Measurements from ENCODE around the gene RNASE13.

Gene RNASE13

GRCh38 chr14:21034707-21035106 is at the start of gene RNASE13:
Gene RNASE13, minus strand, starts transcription at chr14:21034807. Its CDS starts 519 bp downstream, at chr14:21034288.
- DNase-seq (ENCODE audit: low spot score) = no peak

GRCh38 chr14:21084396-21084795 is 49.8 kb upstream of the RNASE13 start:
- no peak for DNase-seq (ENCODE audit: low spot score)

DNA sequence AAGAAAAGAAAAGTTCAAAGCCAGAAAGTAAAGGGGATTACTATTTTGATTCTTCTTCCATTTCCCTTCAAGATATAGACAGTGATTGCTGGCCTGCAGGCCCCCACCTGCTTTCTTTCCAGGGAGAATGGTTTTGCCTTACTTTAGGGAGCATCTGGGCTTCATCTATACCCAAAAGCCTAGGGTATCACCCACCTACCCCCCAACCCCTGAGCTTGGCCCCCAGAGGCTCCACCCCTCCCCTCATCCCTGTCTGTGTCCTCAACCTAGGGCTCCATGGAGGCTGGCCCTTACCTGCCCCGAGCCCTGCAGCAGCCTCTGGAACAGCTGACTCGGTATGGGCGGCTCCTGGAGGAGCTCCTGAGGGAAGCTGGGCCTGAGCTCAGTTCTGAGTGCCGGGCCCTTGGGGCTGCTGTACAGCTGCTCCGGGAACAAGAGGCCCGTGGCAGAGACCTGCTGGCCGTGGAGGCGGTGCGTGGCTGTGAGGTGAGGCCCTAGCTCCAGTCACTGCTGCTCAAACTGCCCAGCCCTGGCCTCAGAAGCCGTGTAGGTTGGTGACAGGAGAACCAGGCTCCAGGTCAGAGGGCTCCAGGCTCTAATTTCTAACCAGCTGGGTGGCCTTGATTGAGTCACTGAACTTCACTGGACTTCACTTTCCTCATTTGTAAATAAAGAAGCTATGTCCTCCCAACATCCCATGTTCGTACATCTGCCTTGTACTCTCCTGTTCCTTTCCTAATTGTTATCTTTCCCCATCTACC is 49.1 kb upstream of the RNASE13 start:
- DNase-seq (ENCODE audit: low spot score) = no peak

DNA sequence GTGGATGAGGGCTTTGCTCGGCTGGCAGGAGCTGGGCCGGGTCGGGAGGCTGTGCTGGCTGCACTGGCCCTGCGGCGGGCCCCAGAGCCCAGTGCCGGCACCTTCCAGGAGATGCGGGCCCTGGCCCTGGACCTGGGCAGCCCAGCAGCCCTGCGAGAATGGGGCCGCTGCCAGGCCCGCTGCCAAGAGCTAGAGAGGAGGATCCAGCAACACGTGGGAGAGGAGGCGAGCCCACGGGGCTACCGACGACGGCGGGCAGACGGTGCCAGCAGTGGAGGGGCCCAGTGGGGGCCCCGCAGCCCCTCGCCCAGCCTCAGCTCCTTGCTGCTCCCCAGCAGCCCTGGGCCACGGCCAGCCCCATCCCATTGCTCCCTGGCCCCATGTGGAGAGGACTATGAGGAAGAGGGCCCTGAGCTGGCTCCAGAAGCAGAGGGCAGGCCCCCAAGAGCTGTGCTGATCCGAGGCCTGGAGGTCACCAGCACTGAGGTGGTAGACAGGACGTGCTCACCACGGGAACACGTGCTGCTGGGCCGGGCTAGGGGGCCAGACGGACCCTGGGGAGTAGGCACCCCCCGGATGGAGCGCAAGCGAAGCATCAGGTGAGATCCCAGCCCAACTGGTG is 47.0 kb upstream of the RNASE13 start:
- DNase-seq (ENCODE audit: low spot score) = no peak

- no peak for DNase-seq (ENCODE audit: low spot score)
Measured at GRCh38 chr14:21078726-21079125, 44.1 kb upstream of the RNASE13 start.

DNA sequence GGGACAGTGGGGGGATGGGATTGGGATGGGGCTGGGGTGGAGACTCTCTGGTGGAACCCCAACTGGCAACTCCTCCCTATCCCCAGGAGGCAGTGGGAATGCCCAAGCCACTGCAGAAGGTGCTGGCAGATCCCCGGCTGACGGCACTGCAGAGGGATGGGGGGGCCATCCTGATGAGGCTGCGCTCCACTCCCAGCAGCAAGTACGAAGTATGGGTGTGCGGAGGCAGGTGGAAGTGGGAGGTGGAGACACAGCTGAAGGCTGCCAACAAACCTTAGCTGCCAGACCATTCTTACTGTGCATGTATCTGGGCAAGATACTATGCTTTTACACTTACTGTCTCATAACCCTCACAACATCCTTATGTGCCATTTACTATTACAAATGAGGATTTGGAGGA is 43.7 kb upstream of the RNASE13 start:
- no peak for DNase-seq (ENCODE audit: low spot score)

GRCh38 chr14:21077672-21078071 is 43.1 kb upstream of the RNASE13 start:
- DNase-seq (ENCODE audit: low spot score) = no peak

DNA sequence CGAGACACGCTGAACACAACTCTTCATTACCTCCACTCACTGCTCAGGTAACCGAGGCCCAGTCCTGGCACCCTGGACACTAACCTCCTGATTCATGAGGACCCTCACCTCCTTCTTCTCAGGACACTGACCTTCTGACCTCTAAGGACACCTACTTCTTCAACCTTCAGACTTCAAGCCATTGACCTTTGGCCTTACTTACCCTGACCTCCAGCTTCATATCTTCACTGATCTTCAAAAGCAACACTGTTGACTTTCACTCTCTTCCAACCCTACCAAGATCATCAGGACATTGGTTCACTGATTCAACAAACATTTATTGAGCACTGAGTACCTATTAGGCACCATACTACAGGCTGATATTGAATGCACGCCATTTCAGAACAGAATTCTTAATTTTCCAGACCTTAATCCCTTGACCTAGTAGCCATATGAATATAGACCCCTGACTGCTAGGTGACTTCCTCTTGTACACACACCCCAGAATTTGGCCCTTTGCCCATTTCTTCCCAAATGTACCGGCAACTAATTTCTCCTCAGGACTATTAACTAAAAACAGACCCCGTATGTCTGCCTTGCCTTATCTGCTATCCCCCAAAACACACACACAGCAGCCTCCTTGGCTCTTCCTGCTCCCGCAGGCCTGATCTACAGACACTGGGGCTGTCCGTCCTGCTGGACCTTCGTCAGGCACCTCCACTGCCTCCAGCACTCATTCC is 41.3 kb upstream of the RNASE13 start:
- no peak for DNase-seq (ENCODE audit: low spot score)

DNA sequence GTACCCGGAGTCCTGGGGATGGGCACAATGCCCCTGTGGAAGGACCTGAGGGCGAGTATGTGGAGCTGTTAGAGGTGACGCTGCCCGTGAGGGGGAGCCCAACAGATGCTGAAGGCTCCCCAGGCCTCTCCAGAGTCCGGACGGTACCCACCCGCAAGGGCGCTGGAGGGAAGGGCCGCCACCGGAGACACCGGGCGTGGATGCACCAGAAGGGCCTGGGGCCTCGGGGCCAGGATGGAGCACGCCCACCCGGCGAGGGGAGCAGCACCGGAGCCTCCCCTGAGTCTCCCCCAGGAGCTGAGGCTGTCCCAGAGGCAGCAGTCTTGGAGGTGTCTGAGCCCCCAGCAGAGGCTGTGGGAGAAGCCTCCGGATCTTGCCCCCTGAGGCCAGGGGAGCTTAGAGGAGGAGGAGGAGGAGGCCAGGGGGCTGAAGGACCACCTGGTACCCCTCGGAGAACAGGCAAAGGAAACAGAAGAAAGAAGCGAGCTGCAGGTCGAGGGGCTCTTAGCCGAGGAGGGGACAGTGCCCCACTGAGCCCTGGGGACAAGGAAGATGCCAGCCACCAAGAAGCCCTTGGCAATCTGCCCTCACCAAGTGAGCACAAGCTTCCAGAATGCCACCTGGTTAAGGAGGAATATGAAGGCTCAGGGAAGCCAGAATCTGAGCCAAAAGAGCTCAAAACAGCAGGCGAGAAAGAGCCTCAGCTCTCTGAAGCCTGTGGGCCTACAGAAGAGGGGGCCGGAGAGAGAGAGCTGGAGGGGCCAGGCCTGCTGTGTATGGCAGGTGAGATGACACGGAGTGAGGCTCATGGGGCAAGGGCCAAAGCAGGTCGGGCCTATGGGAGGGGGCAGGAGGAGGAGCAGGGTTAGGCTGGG is 40.0 kb upstream of the RNASE13 start:
- DNase-seq (ENCODE audit: low spot score) = no peak

DNA sequence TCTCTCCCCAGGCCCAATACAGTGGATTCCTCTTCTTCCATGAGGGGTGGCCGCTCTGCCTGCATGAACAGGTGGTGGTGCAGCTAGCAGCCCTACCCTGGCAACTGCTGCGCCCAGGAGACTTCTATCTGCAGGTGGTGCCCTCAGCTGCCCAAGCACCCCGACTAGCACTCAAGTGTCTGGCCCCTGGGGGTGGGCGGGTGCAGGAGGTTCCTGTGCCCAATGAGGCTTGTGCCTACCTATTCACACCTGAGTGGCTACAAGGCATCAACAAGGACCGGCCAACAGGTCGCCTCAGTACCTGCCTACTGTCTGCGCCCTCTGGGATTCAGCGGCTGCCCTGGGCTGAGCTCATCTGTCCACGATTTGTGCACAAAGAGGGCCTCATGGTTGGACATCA is 39.3 kb upstream of the RNASE13 start:
- DNase-seq (ENCODE audit: low spot score) = no peak

- no peak for DNase-seq (ENCODE audit: low spot score)
Measured at GRCh38 chr14:21072781-21073339, 38.3 kb upstream of the RNASE13 start.

GRCh38 chr14:21072031-21072473 is 37.4 kb upstream of the RNASE13 start:
- DNase-seq (ENCODE audit: low spot score) = no peak

GRCh38 chr14:21071225-21072030 is 36.8 kb upstream of the RNASE13 start:
- peak; percentile 80 for DNase-seq (ENCODE audit: low spot score)

GRCh38 chr14:21070610-21071224 is 36.1 kb upstream of the RNASE13 start:
- DNase-seq (ENCODE audit: low spot score) = peak; percentile 39

DNA sequence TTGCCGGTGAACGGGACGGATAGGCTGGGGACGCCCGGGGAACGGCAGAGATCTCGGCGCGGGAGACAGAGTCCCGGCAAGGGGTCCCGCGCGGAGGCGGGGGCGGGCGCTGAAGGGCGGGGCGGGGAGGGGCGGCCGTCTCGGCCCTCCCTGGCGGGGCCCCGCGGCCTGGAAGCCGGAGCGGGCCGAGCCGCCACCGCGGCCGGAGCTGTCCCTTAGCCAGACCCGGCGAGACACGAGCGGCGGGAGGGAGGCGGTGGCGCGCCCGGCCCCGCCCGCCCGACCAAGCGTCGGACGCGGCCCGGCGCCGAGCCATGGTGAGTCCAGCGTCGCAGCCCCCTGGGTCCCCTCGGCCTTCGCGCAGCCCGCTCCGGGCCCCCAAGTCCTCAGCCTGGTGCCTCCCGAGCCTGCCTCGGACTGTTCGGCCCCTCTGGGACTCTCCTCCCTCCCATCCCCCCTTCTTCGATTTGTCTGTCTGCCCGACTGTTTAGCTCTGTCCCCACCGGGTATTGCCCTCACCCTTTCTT is 35.5 kb upstream of the RNASE13 start, which contains the start of gene ARHGEF40:
Gene ARHGEF40, plus strand, starts transcription at position 222 of the 527 bp plus-strand sequence. Its CDS starts 93 bp downstream, at position 315.
- peak; percentile 84 for DNase-seq (ENCODE audit: low spot score)

DNA sequence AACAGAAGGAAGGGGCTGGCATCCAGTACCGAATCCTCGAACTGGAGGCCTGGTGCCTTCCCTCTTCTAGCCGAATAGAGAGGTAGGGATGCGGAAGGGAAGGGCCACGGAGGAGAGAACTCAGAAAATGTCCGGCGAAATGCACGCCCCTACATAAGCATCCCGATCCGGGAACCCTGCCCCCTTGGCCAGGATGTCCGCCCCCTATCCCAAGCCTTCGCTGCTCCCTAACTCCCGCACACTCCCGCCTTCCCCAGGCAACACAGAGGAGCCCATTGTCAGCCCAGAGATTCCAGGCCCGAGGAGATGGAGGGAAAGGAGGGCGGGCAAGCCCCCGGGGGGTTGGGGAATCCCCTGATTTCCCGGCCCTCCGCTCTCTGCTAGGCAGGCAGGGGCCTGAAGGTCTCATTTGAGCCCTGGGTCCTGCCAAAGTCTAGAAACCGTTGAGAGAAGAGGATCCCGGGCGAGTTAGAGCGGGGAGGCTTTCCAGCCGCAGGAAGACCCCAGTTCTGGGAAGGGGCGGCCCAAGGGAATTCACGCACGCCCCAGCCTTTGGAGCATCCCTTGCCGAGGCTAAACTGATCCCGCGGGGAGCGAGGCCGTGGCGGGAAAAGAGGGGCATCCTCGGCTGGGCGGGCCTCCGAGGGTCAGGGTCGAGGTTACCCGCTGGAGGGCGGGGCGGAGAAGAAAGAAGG is 34.9 kb upstream of the RNASE13 start:
- peak; percentile 84 for DNase-seq (ENCODE audit: low spot score)

GRCh38 chr14:21068521-21069387 is 34.1 kb upstream of the RNASE13 start:
- peak; percentile 45 for DNase-seq (ENCODE audit: low spot score)

GRCh38 chr14:21066882-21067502 is 32.4 kb upstream of the RNASE13 start:
- no peak for DNase-seq (ENCODE audit: low spot score)

Data from putamen (tissue), 1 donor.